Activated T-cell treated with anti-CD3 and anti-CD28 coated beads, Interleukin-2, amount 50 U/mL, for 48 hours (primary cell): Measurements from ENCODE around the gene CRABP2.

ENCODE experiments used
- DNase-seq, 2 experiments: peaks; one replicate each; pipeline ENCODE4 v3.0.0-alpha.2; 2020

CRABP2 gene

GRCh38 chr1:156708218-156708661 lies 2.9 kb upstream of the CRABP2 start:
- DNase-seq = no peak

DNA sequence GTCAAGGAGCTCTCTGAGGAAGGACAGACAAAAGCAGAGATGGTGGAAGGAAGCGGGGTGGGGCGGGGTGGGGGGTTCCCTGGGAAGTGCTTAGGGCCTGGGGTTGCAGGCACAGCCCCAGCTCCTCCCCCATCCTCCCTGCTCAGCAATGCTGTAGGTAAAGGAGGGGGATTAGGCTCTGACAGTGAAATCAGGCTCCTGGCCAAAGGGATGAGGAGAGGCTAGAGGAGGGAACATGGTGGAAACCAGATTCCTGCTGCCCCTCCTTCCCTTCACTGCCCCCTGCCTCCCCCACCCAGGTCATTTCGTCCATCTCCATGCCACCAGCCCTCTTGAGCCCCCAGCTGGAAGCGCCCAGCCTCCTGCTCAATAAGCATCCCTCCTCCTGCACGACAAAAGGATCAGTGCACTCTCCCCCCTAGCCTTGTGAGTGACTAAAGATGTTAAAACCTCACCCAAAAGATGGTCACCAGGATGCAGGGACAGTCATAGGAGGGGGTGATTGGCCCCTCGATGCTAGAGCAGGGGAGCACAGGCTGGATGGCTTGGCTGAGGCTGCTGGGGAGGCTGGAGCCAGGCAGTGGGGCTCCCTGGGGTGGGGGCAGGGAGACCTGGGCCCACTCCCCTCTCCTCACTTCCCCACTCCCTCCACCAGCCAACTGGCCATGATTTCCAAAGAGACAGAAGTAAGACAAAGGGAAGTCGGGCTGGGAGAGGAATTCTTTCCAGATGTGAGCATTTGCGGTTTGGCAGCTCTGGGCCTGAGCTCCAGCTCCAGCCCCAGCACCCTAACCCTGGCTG lies 2.2 kb upstream of the CRABP2 start:
- no peak for DNase-seq

DNA sequence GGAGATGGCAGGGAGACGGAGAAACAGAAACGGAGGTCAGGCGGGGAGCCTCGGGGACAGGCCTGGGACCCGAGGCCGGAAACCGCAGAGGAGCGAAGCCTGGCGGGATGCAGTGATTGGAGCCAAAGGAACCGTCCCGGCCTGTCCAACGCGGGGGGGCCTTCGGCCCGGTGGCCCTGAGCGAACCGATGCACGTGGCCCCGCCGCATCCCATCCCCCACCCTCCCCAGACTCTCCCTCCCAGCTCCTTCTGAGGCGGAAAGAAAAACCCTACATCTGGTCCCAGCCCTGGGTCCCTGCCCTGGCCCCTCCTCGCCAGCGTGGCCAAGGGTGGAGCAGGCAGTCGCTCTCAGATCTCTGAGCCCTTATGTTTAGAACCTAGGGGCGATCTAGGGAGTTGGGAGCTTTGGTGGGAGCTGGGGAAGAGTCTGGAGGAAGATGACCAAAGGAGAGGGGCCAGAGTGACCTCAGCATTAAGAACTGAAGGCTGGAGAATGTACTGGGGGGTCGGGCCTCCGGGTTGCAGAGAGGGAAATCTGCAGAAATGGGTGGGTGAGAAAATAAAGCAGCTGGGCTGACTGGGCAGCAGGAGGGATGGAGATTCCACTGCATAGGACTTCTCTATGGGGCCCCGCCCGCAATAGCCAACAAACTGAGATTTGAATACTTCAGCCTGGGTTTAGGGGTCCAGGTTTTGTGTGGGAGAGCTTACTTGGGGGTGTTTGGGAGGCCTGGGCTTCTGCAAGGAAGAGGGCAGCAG lies 1.5 kb upstream of the CRABP2 start:
- no peak for DNase-seq

DNA sequence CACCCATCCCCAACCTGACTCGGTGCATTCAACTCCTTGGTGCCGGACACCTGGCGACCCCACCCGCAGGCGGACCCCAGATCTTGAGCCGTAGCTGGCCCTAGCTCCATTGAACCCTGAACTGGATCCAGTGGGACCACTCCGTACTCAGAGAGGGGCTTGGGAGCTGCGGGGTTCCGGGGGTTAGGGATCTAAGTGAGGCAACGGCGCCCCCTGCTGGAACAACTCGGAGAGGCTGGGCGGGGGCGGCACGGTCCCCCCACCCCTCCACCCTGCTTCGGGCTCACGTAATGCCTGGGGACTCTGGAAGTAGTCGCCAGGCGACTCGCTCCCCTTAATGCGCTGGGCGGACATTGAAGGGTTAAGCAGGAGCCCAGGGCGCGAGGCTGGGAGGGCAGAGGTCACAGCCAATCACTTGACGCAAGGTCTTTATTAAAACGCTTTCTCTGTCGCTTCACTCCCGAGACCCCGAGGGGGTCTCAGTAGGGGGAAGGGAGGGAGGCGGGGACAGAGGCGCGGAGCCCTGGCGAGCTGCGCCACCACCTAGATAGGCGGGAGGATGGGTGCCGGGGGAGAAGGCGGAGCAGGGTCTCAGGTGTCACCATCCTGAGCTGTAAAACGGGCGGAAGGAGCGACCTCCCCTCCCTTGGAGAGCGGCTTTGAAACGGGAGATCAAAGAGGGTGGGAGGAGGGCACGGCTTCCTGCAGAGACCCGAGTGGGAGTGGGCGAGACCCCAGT lies 704 bp upstream of the CRABP2 start:
- peak; percentile 81 to 86 for DNase-seq

GRCh38 chr1:156704930-156705320 lies 458 bp downstream of the CRABP2 start:
- peak; percentile 66 to 74 for DNase-seq

DNA sequence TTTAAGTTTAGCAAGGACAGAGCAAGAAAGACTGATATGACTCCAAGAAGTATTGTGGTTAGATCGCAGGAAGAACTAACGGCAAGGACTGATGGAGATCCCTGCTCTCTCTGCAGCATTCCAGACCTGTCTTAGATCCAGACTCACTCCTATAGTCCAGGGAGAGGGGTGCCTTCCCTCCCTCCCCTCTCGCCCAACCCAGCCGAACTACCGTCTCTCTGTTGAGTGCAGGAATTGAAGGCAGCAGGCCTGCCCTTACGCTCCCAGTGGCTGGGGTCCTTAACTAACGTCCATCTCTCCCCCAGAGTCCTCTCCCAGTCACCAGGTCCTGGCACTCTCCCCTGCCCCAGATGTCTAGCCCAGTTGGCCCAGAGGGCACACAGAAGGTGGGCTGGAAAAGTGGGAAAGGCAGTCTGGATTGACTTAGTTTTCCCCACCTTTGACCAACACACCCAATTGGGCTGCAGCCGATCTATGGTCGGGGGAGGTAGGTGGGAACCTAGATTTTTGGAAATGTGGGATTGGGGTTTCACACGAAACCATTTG lies 1.1 kb downstream of the CRABP2 start:
- no peak for DNase-seq

DNA sequence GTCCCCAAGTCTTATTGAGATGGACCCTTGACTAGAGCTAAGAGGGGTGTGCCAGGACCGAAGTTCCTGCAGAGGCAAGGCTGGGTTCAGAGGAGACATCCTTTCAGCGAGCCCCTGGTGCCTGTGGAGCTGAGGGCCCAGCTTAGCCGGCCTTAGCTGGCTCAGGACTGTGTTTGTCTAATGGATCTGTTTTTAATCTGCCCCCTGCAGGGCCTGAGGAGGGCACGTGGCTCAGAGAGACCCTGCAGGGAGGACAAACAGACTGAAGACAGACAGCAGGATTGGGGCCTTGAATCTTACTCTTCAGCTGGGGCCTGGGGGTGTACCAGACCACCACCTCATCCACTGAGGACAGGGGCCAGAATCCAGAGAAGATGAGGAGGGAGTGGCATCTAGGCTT lies 1.6 kb downstream of the CRABP2 start:
- no peak for DNase-seq

DNA sequence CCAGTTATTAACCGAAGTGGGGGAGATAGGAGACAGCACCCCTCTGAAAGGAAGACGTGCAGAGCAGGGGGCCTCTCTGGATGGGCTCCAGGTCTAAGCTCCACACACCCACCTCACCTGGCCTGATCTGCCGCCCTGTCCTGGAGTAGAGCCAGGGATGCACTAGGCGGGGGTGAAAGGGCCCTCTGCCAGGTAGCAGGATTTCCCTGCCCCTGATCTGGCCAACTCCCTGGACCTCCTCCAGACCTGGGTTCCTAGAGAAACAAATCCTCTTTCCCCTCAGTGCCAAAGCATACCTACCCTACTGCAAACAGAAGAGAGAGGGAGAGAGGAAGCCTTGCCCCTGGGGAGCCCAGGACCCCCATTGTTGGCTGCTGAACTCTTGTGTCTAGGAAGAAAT lies 2.0 kb downstream of the CRABP2 start:
- no peak for DNase-seq

GRCh38 chr1:156700736-156701531 lies 4.4 kb downstream of the CRABP2 start:
- DNase-seq = no peak

GRCh38 chr1:156698995-156699394 lies 6.4 kb downstream of the CRABP2 start:
- DNase-seq = no peak

DNA sequence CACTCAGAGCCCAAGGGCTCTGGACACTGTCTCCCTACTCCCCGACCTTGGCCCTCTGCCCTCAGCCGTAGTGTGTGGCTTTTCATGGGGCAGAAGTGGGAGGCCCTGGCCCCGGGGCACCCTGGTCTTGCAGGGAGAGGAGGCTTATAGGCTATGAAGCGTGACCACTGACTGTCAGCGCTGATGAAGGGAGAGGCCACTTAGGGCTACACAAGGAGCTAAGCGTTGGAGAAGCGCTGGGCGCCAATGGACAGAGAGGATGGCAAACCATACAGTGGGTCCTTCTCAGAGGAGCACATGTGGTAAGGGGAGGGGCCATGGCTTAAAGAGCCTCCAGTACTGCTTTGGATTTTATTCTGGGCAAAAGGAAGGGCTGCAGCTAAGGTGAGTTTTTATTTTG lies 7.9 kb downstream of the CRABP2 start:
- DNase-seq = no peak

- no peak for DNase-seq
Observed at GRCh38 chr1:156696755-156697154, 8.6 kb downstream of the CRABP2 start.

- no peak for DNase-seq
Observed at GRCh38 chr1:156694690-156694962, 10.8 kb downstream of the CRABP2 start.

DNA sequence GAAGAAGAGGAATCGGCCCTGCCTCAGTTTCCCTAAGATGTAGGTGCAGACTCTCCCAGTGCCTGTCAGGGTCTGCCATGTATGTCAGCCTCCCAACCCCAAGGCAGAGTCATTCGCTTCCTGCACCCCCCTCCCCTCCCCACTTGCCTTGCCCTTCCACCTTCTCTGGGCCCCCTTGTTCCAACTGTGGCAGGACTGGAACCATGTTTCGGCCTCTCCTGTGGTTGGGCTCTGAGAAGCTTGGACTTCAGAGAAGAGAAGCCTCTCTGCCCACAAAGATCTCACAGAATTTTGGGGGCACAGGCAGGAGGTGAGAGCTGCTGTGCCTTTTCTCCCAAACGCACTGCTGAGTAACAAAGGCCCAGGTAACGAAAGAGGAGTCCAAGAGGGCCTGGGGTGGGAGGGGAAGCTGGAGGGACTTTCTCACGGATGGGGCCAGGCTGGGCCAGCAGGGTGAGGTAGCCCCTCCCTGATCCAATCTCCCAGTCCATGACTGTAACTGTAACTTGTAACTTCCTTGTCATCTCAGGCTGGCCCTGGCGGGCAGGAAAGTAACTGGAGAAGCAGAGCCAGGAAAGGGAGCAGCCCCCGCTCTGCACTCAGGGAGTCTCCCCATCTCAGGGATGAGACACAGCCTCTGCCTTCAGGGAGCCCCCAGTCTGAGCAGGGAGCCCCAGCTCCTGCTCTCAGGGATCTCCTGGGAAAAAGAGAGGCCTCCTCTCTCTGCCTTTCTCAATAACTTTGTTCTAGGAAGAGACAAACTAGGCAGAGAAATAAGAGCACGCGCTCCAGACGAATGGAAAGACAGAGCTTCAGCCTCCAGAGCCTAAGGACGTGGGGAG lies 11.3 kb downstream of the CRABP2 start:
- no peak for DNase-seq

DNA sequence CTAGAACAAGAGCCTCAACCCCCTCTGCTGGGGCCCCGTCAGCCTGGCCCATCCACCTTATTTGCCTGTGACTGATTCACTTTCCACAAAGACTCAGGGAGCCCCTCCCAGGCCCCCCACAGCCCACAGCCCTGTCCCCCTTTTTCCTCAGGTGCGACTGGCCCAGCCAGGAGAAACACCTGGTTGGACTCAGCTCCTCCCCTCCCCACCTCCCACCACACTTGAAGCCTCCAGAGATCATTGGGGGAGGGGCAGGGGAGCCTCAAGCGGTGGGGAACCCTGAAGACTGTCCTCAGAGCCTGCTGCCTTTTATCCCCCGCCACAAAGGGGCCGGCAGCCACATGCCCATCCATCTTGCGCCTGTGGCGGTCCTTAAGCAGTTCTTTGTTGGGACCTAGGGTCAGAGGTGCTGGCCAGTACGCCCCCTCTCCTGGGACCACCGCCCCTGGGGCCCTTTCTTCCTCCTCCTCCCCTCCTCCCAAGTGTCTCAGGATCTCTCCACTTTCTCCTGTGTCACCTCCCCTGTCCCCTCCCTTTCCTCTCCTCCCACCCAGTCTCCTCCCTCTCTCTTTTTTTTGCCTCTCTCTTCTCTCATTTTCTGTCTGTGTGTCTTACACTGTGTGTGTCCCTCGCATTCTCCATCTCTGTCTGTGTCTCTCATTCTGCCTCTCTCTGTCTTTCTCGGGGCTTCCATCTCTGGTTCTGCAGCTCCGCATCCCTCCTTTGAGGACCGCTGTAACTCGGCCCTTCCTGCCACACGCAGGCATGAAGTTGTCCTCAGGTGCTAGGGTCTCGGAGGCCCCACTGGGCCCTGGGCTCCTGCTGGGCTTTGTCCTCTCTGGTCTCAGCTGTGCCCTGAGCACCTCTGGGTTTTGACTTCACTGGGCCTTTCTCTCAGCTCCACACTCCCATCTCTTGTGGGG lies 12.2 kb downstream of the CRABP2 start:
- no peak for DNase-seq

DNA sequence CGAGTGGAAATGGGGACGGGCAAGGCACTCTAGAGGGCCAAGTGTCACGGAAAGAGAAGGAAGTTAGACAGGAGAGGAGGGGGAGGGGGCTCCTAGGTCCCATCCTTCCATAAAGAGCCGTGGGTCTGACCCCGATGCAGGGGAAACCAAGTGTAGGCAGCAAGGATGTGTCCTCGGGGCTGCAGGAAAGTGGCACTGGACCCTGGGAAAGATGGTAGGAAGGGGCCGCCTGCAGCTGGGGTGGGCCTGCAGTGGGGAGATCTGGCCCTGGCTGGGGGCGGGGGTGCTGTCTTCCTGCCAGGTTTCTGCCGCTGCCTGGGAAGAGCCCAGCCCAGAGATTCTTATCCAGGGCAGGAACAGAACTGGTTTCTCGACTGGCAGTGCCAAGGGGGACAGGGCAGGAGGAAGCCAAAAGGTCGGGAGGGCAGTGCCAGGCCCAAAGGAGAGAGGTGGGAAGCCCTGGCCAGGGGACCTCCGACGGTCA lies 12.9 kb downstream of the CRABP2 start:
- no peak for DNase-seq

DNA sequence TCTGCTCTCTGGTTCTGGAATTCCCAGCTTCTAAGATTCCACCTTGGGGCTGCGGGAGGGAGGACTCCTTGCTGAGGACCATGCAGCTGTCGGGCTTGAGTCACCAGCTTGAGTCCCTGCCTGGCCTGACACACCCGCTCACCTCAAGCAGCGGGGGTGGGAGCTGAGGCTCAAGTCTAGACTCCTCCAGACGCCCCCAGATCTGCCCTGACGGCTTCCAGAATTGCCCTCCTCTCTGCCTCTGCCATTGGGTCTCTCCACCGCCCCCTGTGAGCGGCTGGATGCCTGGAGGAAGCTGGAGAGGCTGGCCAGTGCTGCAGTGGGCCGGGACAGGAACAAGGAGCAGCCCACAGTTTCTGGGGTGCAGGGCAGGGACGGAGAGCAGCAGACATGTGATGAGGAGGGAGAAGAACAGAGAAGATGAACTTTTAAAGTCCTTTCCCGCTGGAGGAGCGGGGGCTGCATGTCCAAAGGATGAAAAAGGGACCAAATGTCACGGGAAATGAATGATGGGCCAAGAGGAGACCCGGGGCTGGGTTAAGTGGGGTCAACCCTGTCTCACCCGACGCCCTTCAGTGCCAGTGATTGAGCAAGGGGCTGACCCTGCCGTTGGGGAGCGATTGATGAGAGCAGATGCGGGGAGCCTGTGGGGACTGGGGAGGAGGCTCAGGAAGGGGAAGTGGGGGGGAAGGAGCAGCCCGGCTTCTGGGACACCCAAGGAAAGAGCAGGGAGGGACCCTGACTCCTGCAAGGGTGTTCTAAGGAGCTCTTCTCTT lies 13.5 kb downstream of the CRABP2 start:
- DNase-seq = no peak

GRCh38 chr1:156691191-156691590 lies 14.2 kb downstream of the CRABP2 start:
- no peak for DNase-seq

DNA sequence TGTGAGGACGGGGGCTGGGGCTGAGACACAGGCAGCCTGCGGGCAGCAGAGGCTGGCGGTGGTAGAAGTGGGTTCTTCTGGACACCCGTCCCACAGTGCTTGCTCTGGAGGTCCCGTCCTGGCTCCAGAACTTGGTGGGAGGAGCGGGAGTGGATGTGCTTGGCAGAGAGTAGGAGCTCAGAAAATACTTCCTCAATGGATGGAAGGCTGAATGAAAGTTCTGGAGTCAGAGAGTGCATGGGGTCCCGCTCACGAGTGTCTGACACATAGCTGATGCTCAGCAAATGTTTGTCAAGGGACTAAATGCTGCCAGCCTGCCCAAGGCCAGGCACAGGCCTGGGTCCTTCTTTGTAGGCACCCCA lies 14.7 kb downstream of the CRABP2 start:
- no peak for DNase-seq
